H1 (cell line): ENCODE measurements around the gene BTG2. TPM values are rescaled to one million over a fixed set of nuclear protein-coding genes. Genes with fewer than 3 reads are reported as not detected.
A peak's percentile ranks its signal among the peaks of the same experiment; 100 is the strongest.

ENCODE experiments used
- CTCF ChIA-PET: fragments of 300-600 bp; sonication (Branson Sonifier 250); formaldehyde crosslinking; loops from one replicate; lab custom pipeline; 2021; ENCODE audit not compliant: partially characterized antibody; lab: Charles Lee
- POLR2A ChIA-PET: fragments of 300-600 bp; sonication (Branson Sonifier 250); formaldehyde crosslinking; loops from one replicate; lab custom pipeline; 2021; ENCODE audit warnings: inconsistent platforms; ENCODE audit not compliant: partially characterized antibody; lab: Charles Lee
- DNase-seq, 2 experiments: peaks; one replicate each; pipeline versions ENCODE4 v3.0.0 to v3.0.0-alpha.2; 2010 to 2022; ENCODE audit warnings: low spot score in 2 of 2, low read depth in 1 of 2, mixed read lengths in 1 of 2
- FAIRE-seq: peaks from 2 replicates; lab custom pipeline; 2011; peaks lifted over from hg19 to GRCh38; lab: Jason Lieb, UNC
- H2AFZ ChIP-seq: 2 replicates; pipeline ENCODE4 v1.8.1; 2012; ENCODE audit warnings: low read length, inconsistent platforms
- H2AK5ac ChIP-seq: 2 replicates; pipeline ENCODE4 v1.6.1; 2013; ENCODE audit warnings: low read depth, low read length
- H2BK120ac ChIP-seq: replicated peaks from 2 replicates; pipeline ENCODE3; 2013; ENCODE audit warnings: low read depth, low read length, inconsistent platforms
- H2BK12ac ChIP-seq: 2 replicates; pipeline ENCODE4 v1.6.1; 2013; ENCODE audit warnings: low read depth, low read length
- H2BK15ac ChIP-seq: 2 replicates; pipeline ENCODE4 v1.6.1; 2013; ENCODE audit warnings: low read length
- H2BK20ac ChIP-seq: 2 replicates; pipeline ENCODE4 v1.6.1; 2013; ENCODE audit warnings: low read length
- H2BK5ac ChIP-seq: 2 replicates; pipeline ENCODE4 v1.6.1; 2013; ENCODE audit warnings: low read depth, low read length
- H3K14ac ChIP-seq: 2 replicates; pipeline ENCODE4 v1.6.1; 2013; ENCODE audit warnings: inconsistent platforms; ENCODE audit not compliant: insufficient read length
- H3K18ac ChIP-seq: 2 replicates; pipeline ENCODE4 v1.6.1; 2013; ENCODE audit warnings: low read length; ENCODE audit errors: extremely low read depth
- H3K23ac ChIP-seq: 2 replicates; pipeline ENCODE4 v1.6.1; 2013; ENCODE audit warnings: inconsistent platforms; ENCODE audit not compliant: insufficient read length
- H3K23me2 ChIP-seq: 2 replicates; pipeline ENCODE4 v1.6.1; 2013; ENCODE audit warnings: low read depth, low read length
- H3K27ac ChIP-seq: 2 replicates; pipeline ENCODE4 v1.6.1; 2011; ENCODE audit warnings: low read depth, low read length, inconsistent platforms
- H3K27me3 ChIP-seq, 4 experiments: replicated peaks in 1 of 4; 1 replicate in 1 of 4; 2 replicates in 3 of 4; pipeline versions ENCODE4 v1.6.1 to v1.8.1; 2011 to 2013; ENCODE audit warnings: low read length in 3 of 4, mild to moderate bottlenecking in 3 of 4, inconsistent platforms in 2 of 4, mixed read lengths in 2 of 4, moderate library complexity in 1 of 4; ENCODE audit not compliant: control insufficient read depth in 3 of 4, insufficient read depth in 3 of 4; ENCODE audit errors: extremely low read depth in 1 of 4
- H3K36me3 ChIP-seq, 4 experiments: 2 replicates each; pipeline versions ENCODE4 v1.6.1 to v1.8.1; 2011 to 2013; ENCODE audit warnings: mild to moderate bottlenecking in 4 of 4, low read length in 3 of 4, moderate library complexity in 2 of 4, control low read depth in 1 of 4, inconsistent platforms in 1 of 4; ENCODE audit not compliant: insufficient read depth in 4 of 4, control insufficient read depth in 2 of 4
- H3K4ac ChIP-seq: replicated peaks from 2 replicates; pipeline ENCODE3; 2013; ENCODE audit warnings: low read length, low read depth, mixed read lengths, inconsistent platforms; ENCODE audit not compliant: insufficient read length
- H3K4me1 ChIP-seq, 4 experiments: replicated peaks in 1 of 4; 1 replicate in 1 of 4; 2 replicates in 3 of 4; pipeline versions ENCODE4 v1.6.1 to v1.8.1; 2011 to 2013; ENCODE audit warnings: low read length in 3 of 4, inconsistent platforms in 2 of 4, mixed read lengths in 1 of 4; ENCODE audit not compliant: insufficient read depth in 4 of 4, control insufficient read depth in 3 of 4
- H3K4me2 ChIP-seq, 2 experiments: 2 replicates each; pipeline versions ENCODE4 v1.6.1 to v1.8.1; 2011 to 2013; ENCODE audit warnings: low read depth in 2 of 2, low read length in 2 of 2, control low read depth in 1 of 2, inconsistent platforms in 1 of 2, mild to moderate bottlenecking in 1 of 2; ENCODE audit not compliant: insufficient read depth in 1 of 2
- H3K4me3 ChIP-seq, 4 experiments: fragments of 200-600, 300-600 bp in 1 of 4; sonication (generic), shearing (Covaris generic), sonication (Bioruptor Twin) in 1 of 4; 2 replicates each; pipeline versions ENCODE4 v1.5.1 to v1.8.1; 2011 to 2016; ENCODE audit warnings: low read length in 4 of 4, low read depth in 3 of 4, control low read depth in 2 of 4, inconsistent platforms in 2 of 4, mild to moderate bottlenecking in 2 of 4, mixed read lengths in 1 of 4, moderate library complexity in 1 of 4; ENCODE audit not compliant: insufficient read depth in 2 of 4; ENCODE audit errors: extremely low read depth in 1 of 4
- H3K56ac ChIP-seq: replicated peaks from 2 replicates; pipeline ENCODE3; 2013; ENCODE audit warnings: low read depth, mild to moderate bottlenecking, mixed read lengths, low read length, inconsistent platforms; ENCODE audit not compliant: insufficient read length
- H3K79me1 ChIP-seq: 2 replicates; pipeline ENCODE4 v1.6.1; 2013; ENCODE audit warnings: low read depth, low read length, control low read depth
- H3K79me2 ChIP-seq, 2 experiments: 2 replicates each; pipeline versions ENCODE4 v1.6.1 to v1.8.1; 2012 to 2013; ENCODE audit warnings: low read length in 2 of 2, mild to moderate bottlenecking in 2 of 2, inconsistent platforms in 1 of 2; ENCODE audit not compliant: insufficient read depth in 2 of 2, control insufficient read depth in 1 of 2
- H3K9ac ChIP-seq, 4 experiments: replicated peaks in 1 of 4; 1 replicate in 1 of 4; 2 replicates in 3 of 4; pipeline versions ENCODE4 v1.6.1 to v1.8.1; 2011 to 2013; ENCODE audit warnings: low read depth in 3 of 4, low read length in 3 of 4, control low read depth in 2 of 4, mild to moderate bottlenecking in 2 of 4, moderate library complexity in 2 of 4, inconsistent platforms in 1 of 4; ENCODE audit errors: extremely low read depth in 1 of 4
- H3K9me3 ChIP-seq, 2 experiments: 2 replicates each; pipeline versions ENCODE4 v1.6.1 to v1.8.1; 2012 to 2013; ENCODE audit warnings: mild to moderate bottlenecking in 2 of 2, moderate library complexity in 2 of 2, control low read depth in 1 of 2, inconsistent platforms in 1 of 2, low read depth in 1 of 2, low read length in 1 of 2, mixed read lengths in 1 of 2; ENCODE audit not compliant: insufficient read depth in 2 of 2
- H4K20me1 ChIP-seq, 2 experiments: replicated peaks in 1 of 2; 2 replicates each; pipeline versions ENCODE3 to v1.8.1; 2011 to 2013; ENCODE audit warnings: inconsistent platforms in 2 of 2, low read length in 2 of 2, mild to moderate bottlenecking in 1 of 2; ENCODE audit not compliant: insufficient read depth in 2 of 2, control insufficient read depth in 1 of 2
- H4K5ac ChIP-seq: 2 replicates; pipeline ENCODE4 v1.6.1; 2013; ENCODE audit warnings: low read length, low read depth, mixed read lengths, inconsistent platforms; ENCODE audit not compliant: insufficient read length
- H4K8ac ChIP-seq: 2 replicates; pipeline ENCODE4 v1.8.0; 2013; ENCODE audit warnings: mild to moderate bottlenecking, moderate library complexity, low read length, inconsistent platforms; ENCODE audit not compliant: insufficient read depth; ENCODE audit errors: extremely low read depth
- H4K91ac ChIP-seq: replicated peaks from 2 replicates; pipeline ENCODE3; 2013; ENCODE audit warnings: low read length, mixed read lengths, inconsistent platforms; ENCODE audit not compliant: insufficient read length
- ATF3 ChIP-seq: IDR thresholded peaks from 2 replicates; pipeline ENCODE4 v1.6.1; 2011; ENCODE audit warnings: low read depth, mild to moderate bottlenecking, low read length; ENCODE audit not compliant: insufficient read depth
- CTBP2 ChIP-seq: IDR thresholded peaks from 2 replicates; pipeline ENCODE4 v1.7.0; 2011; ENCODE audit warnings: borderline replicate concordance, mild to moderate bottlenecking, moderate library complexity, mixed read lengths, low read length; ENCODE audit not compliant: insufficient read depth, insufficient read length
- CTCF ChIP-seq, 3 experiments: IDR thresholded peaks; 1 replicate in 2 of 3; 2 replicates in 1 of 3; pipeline versions ENCODE4 v1.5.1 to v1.6.1; 2011; ENCODE audit warnings: low read length in 3 of 3, mild to moderate bottlenecking in 3 of 3, inconsistent platforms in 2 of 3, low read depth in 1 of 3, moderate library complexity in 1 of 3; ENCODE audit not compliant: insufficient read depth in 1 of 3; ENCODE audit errors: control extremely low read depth in 1 of 3
- JUND ChIP-seq: IDR thresholded peaks from 2 replicates; pipeline ENCODE4 v1.6.1; 2011; ENCODE audit warnings: mild to moderate bottlenecking, improper control_type of control experiment, low read length
- SIRT6 ChIP-seq: IDR thresholded peaks from one replicate; pipeline ENCODE4 v1.7.1; 2012; ENCODE audit warnings: low read length, inconsistent platforms
- SP2 ChIP-seq: IDR thresholded peaks from 2 replicates; pipeline ENCODE4 v1.6.1; 2012; ENCODE audit warnings: mild to moderate bottlenecking, low read length, inconsistent platforms
- USF2 ChIP-seq: IDR thresholded peaks from 2 replicates; pipeline ENCODE4 v1.6.1; 2011; ENCODE audit warnings: low read length, improper control_type of control experiment
- WGBS, 2 experiments: shearing (Covaris generic) in 1 of 2; methylation state at CpG; one replicate each; pipeline versions ENCODE4 v1.1.6 to v1.1.7; 2013 to 2015; ENCODE audit warnings: low lambda C conversion rate in 2 of 2, mixed read lengths in 2 of 2, inconsistent platforms in 1 of 2, low coverage in 1 of 2, missing lambda C conversion rate in 1 of 2; ENCODE audit not compliant: insufficient replicate concordance in 2 of 2, insufficient coverage in 1 of 2, insufficient read length in 1 of 2; ENCODE audit errors: extremely low coverage in 1 of 2, missing lambda C conversion rate in 1 of 2; 5-methylcytosine and 5-hydroxymethylcytosine counted together
- polyA plus RNA-seq, 7 experiments: library from polyadenylated mRNA; depleted of rRNA in 3 of 7; stranded (reverse) in 5 of 7; unstranded in 2 of 7; fragments of >200 nt in 5 of 7; fragments of 200-250 nt in 2 of 7; gene quantifications; 1 replicate in 5 of 7; 2 replicates in 1 of 7; 4 replicates in 1 of 7; pipeline versions ENCODE4 v1.2.1 to v1.2.3, GENCODE V29; 2011 to 2013; ENCODE audit warnings: missing spikeins in 2 of 7, mixed read lengths in 2 of 7
- total RNA-seq: library from RNA; stranded (reverse); fragmentation: NEBNext Ultra II Directional; extraction: Animal tissue kit (Norgen Biotek cat#: 25700); gene quantifications from 2 replicates; pipeline ENCODE4 v1.2.1, GENCODE V29; 2021

The BTG2 gene
- total and polyA plus RNA-seq, 2 of the 8 experiments (the other 6 are each of a cell fraction or from before 2014, with no cell fraction given), result 4.8 to 11.0 TPM

DNA sequence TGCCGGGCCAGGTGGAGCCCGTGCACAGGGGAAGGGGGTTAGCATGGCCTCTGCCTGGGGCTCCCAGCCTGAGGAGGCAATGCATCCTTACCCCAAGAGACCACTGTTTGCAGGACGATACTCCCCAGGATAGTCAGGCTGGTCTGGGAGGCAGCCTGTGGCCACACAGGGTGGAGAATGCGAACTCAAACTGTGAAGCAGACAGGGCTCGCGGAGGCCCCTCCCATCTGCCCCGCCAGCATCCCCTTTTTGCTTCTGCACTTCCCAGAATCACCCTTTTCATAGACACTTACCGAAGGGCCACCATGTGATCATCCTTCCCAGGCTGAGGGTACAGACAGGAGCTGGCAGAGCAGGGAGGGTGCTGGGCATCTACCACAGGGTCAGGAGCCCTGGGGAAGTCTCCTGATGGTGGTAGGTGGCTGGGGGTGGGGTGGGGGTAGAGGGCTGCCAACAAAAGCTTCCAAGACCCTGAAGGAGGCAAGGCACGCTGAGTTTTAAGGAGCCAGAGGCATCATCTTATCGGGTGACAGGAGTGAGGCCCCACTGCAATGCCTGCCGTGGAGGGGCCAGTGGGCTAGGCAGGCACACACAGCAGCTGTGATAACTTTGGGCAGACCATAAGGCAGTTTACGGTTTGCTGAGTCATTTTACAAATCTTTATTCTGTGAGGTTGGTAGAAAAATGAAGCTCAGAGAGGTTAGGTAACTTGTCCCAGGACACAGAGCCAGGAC, 31.3 kb upstream of the BTG2 start:
- Histone ChIP-seq H3K9me3 (no peaks in the 10 kb centered on the region), H3K4me2 (peak overlapping the region; percentile 4 to 93)
- POLR2A ChIA-PET, result interaction anchor here (1.4 kb wide), 1 partner anchor 51 kb away, joined by 4 read pairs; no protein-coding TSS in a partner anchor
- TF ChIP-seq USF2 (no peak), JUND (no peak), SP2 (no peak), ATF3 (no peak), CTCF (IDR thresholded peaks at IDR 0.05; ENCODE audit: control extremely low read depth in 1 of 3, insufficient read depth in 1 of 3, low read depth in 1 of 3, low read length in 3 of 3) (no peak), SIRT6 (no peak), CTBP2 (no peak)

More for the DNA sequence above, 31.3 kb upstream of the BTG2 start:
- Histone ChIP-seq H3K56ac (no peak overlapping the region), H3K27ac (no peak overlapping the region), H4K5ac (no peak overlapping the region), H3K79me1 (no peaks in the 10 kb centered on the region), H2BK120ac (no peak overlapping the region), H3K4ac (no peak overlapping the region), H3K36me3 (no peaks in the 10 kb centered on the region), H3K23me2 (no peaks in the 10 kb centered on the region; the same call in 1 of the 2 replicates), H2BK12ac (0 out of 2 replicates have a peak overlapping the region, but pooled peaks have one; percentile 62), H3K27me3 (peaks cover 0 to 34% (median 10%) of the 10 kb centered on the region in 4 experiments; a peak in 5 of 7 replicates), H3K79me2 (no peaks in the 10 kb centered on the region), H2AK5ac (no peak overlapping the region; the same call in 1 of the 2 replicates), H3K9ac (no peak overlapping the region), H4K8ac (no peak overlapping the region), H2BK20ac (no peak overlapping the region), H2BK15ac (peak overlapping the region; percentile 61; the same call in 1 of the 2 replicates), H3K23ac (no peak overlapping the region), H3K4me3 (peak overlapping the region in 3 of 4 experiments; percentile 37 to 57 (median 52); a peak in 6 of 8 replicates), H4K91ac (no peak overlapping the region), H3K18ac (no peak overlapping the region; the same call in 1 of the 2 replicates), H2BK5ac (no peak overlapping the region), H3K4me1 (peaks cover 3 to 16% (median 9%) of the 10 kb centered on the region in 4 experiments), H2AFZ (peak overlapping the region; percentile 75), H4K20me1 (no peaks in the 10 kb centered on the region), H3K14ac (no peak overlapping the region)
- WGBS, 2 experiments, result 51% methylated on average over 12 of the region's 12 CpGs; no CpG with 5 or more reads in 1 of the 2 experiments
- CTCF ChIA-PET, result interaction anchor here (0.7 to 39.0 kb wide), 13 partner anchors 14 to 1060 kb away, joined by 3 to 785 read pairs (median 5); no protein-coding TSS in a partner anchor
- FAIRE-seq (no peak), DNase-seq (no peak)
